Cardiac ventricle fibroblast (primary cell): ENCODE data around the gene MAP3K10. TPM values are rescaled to one million over a fixed set of nuclear protein-coding genes. Genes with fewer than 3 reads are reported as not detected.

Experiments used
- total RNA-seq: library from RNA; depleted of rRNA; stranded (reverse); fragments of >200 nt; gene quantifications from 2 replicates; pipeline ENCODE4 v1.2.3, GENCODE V29; 2015

MAP3K10 gene
- total RNA-seq: 2.8 and 5.2 TPM in 2 replicates

DNA sequence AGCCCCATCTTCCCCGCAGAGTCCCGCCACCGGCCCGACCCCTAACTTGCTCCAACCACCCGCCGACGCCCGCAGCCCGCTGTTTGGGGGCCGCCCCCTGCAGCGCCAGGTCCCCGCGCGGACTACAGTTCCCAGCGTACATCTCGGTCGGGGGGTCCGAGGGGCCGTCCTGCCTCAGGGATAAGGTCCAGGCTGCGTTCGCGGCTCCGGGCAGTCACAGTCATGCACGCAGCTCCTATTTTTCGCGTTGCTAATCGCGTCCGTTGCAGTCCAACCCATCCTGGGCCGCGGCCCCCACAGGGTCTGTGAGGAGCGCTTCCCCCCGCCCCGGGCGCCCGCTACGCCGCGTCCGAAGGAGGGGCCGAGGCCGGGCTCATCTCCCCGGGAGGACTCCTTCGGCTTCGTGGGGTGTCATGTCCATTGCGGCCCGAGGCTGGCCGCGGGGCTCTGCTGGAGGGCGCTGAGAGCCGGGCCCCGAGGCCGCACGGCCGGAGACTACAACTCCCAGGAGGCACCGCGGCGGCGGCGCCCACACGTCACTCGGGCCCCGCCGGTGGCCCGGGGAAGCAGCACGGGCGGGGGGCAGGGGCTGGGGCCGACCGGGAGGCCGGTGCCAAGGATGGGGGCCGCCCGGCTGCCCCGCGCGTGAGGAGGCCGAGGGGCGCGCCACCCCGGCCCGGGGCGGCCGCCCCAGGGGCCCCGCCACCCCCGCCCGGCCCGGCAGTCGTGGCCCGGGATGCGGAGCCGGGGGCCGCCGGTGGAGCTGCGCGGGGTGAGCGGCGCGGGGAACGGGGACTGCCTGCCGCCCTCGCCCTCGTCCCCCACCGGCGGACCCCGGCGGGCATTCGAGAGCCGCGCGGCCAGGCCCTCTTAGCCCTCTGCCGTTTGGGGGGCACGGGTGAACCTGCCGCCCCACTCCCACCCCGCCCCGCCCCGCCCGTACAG is at the start of gene MAP3K10:
MAP3K10 (plus strand) TSS at position 536 of the 945 bp plus-strand sequence. CDS start 606 bp downstream, outside the sequence.

DNA sequence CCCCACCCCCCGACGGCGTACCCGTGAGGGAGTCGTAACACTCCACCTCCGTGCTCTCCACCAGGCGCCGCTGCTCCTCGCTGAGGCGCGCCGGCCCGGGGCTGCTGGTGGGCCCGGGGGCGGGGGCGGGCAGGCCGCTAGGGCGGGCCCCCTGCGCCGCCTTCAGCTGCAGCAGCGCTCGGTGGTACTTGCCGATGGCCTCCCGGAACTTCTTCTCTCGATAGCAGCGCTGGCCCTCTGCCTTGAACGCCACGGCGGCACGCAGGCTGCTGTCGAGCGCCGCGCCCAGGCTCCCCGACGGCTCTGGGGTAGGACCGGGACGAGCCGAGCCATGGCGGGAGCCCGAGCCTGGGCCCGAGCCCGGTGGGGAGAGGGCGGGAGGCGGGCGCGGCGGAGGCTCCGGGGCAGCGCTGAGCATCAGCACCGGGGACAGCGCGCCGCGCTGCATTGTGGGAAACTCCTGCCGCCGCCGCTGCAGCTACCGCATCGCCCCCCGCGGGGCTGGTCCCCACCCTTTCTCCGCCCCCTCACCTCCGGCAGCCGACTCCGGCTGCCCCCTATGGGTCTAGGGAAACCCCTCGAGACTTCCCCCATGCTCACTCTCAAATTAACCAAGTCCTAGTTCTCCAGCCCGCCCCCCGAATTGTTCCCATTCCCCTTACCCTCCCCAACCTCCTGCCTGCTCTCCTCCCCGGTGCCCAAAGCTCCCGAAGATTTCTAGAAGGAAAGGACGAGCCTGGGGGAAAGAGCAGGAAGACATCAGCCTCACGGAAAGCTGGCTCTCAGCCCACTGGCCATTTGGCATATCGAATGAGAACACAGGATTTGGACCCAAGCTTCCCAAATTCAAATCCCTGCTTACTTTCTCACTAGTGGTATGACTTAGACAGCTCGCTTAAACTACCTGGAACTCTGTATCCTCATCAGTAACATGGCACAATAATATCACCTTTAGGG is 27.0 kb downstream of the MAP3K10 start, which contains the start of gene TTC9B:
TTC9B (minus strand) TSS at position 451 of the 957 bp plus-strand sequence; CDS start at position 448, 3 bp downstream.

Other genes with a start within 250 kb of the MAP3K10 start
- 60.5 and 65.0 TPM in 2 replicates for gene PSMC4, start 220.3 kb upstream of the MAP3K10 start, total RNA-seq
- gene ZNF546, start 194.4 kb upstream of the MAP3K10 start, total RNA-seq: 3.2 and 9.4 TPM in 2 replicates
- gene ZNF780B, start 135.2 kb upstream of the MAP3K10 start, total RNA-seq: 5.6 and 12.3 TPM in 2 replicates
- 9.7 and 19.2 TPM in 2 replicates for gene ZNF780A, start 100.5 kb upstream of the MAP3K10 start, total RNA-seq
- not detected in 2 replicates for gene TTC9B, start 27.0 kb downstream of the MAP3K10 start, total RNA-seq
- gene CCNP, start 35.3 kb downstream of the MAP3K10 start, total RNA-seq: 0.39 and 0.56 TPM in 2 replicates
- 63.9 and 67.7 TPM in 2 replicates for gene AKT2, start 93.9 kb downstream of the MAP3K10 start, total RNA-seq
- gene C19orf47, start 157.0 kb downstream of the MAP3K10 start, total RNA-seq: 14.2 and 17.3 TPM in 2 replicates
- 532 and 562 TPM in 2 replicates for gene PLD3, start 157.3 kb downstream of the MAP3K10 start, total RNA-seq
- gene HIPK4, start 198.8 kb downstream of the MAP3K10 start, total RNA-seq: not detected in 2 replicates
- gene PRX, start 222.0 kb downstream of the MAP3K10 start, total RNA-seq: 2.4 and 2.8 TPM in 2 replicates
- gene SERTAD1, start 234.6 kb downstream of the MAP3K10 start, total RNA-seq: 12.7 and 17.2 TPM in 2 replicates